Smooth muscle cell (in vitro differentiated cells): Measurements from ENCODE around the gene AHSA1. TPM values are rescaled to one million over a fixed set of nuclear protein-coding genes. Genes with fewer than 3 reads are reported as not detected.

Source experiments
- DNase-seq: peaks from one replicate; lab custom pipeline; 2025; ENCODE audit not compliant: unreplicated experiment; lab: John Stamatoyannopoulos, UW
- H2AFZ ChIP-seq: fragments of 200-600 bp; sonication (generic); 2 replicates; pipeline ENCODE4 v1.6.0; 2016; ENCODE audit warnings: antibody characterized with exemption, low read depth, mild to moderate bottlenecking
- H3F3A ChIP-seq: fragments of 200-600 bp; sonication (generic); 2 replicates; pipeline ENCODE4 v1.6.0; 2017; ENCODE audit warnings: antibody characterized with exemption, low read depth
- H3K27ac ChIP-seq: fragments of 200-600 bp; sonication (generic); 2 replicates; pipeline ENCODE4 v1.5.1; 2016; ENCODE audit warnings: low read depth, mild to moderate bottlenecking
- H3K27me3 ChIP-seq: fragments of 200-600 bp; sonication (generic); 2 replicates; pipeline ENCODE4 v1.6.1; 2016; ENCODE audit warnings: low read depth, mild to moderate bottlenecking
- H3K36me3 ChIP-seq: fragments of 200-600 bp; sonication (generic); 2 replicates; pipeline ENCODE4 v1.5.1; 2016; ENCODE audit warnings: low read depth
- H3K4me1 ChIP-seq: fragments of 200-600 bp; sonication (generic); 2 replicates; pipeline ENCODE4 v1.5.1; 2016; ENCODE audit warnings: low read depth
- H3K4me2 ChIP-seq: fragments of 200-600 bp; sonication (generic); 2 replicates; pipeline ENCODE4 v1.6.0; 2016; ENCODE audit warnings: mild to moderate bottlenecking
- H3K4me3 ChIP-seq: fragments of 200-600 bp; sonication (generic); 2 replicates; pipeline ENCODE4 v1.5.1; 2016; ENCODE audit warnings: mild to moderate bottlenecking
- H3K79me2 ChIP-seq: fragments of 200-600 bp; sonication (generic); 2 replicates; pipeline ENCODE4 v1.6.0; 2016; ENCODE audit warnings: low read depth, mild to moderate bottlenecking
- H3K9ac ChIP-seq: fragments of 200-600 bp; sonication (generic); 2 replicates; pipeline ENCODE4 v1.6.0; 2016; ENCODE audit warnings: low read depth
- H3K9me3 ChIP-seq: fragments of 200-600 bp; sonication (generic); replicated peaks from 2 replicates; pipeline ENCODE4 v1.5.1; 2016; ENCODE audit warnings: low read depth
- H4K20me1 ChIP-seq: fragments of 200-600 bp; sonication (generic); 2 replicates; pipeline ENCODE4 v1.6.0; 2016; ENCODE audit warnings: low read depth
- WGBS: methylation state at CpG from one replicate; pipeline ENCODE4 v1.1.7; 2016; ENCODE audit warnings: low lambda C conversion rate; 5-methylcytosine and 5-hydroxymethylcytosine counted together
- polyA plus RNA-seq: library from polyadenylated mRNA; unstranded; fragments of >200 nt; fragmentation: Nextera tagmentation; extraction: Ambion mirVana; gene quantifications from 2 replicates; pipeline ENCODE4 v1.2.1, GENCODE V29; 2016
- total RNA-seq: library from RNA; depleted of rRNA; stranded (reverse); fragments of >200 nt; gene quantifications from 2 replicates; pipeline ENCODE4 v1.2.3, GENCODE V29; 2014
- TF ChIP-seq, protein P1 (sequence below): fragments of 200-600 bp; sonication (generic); IDR thresholded peaks from 2 replicates; pipeline ENCODE4 v1.5.1; 2017; ENCODE audit warnings: borderline replicate concordance, mild to moderate bottlenecking, antibody characterized with exemption; ENCODE audit not compliant: insufficient read depth, poor library complexity, severe bottlenecking

Gene AHSA1
- total and polyA plus RNA-seq, 2 experiments from 2014 or later = 88.5 to 92.8 TPM

DNA sequence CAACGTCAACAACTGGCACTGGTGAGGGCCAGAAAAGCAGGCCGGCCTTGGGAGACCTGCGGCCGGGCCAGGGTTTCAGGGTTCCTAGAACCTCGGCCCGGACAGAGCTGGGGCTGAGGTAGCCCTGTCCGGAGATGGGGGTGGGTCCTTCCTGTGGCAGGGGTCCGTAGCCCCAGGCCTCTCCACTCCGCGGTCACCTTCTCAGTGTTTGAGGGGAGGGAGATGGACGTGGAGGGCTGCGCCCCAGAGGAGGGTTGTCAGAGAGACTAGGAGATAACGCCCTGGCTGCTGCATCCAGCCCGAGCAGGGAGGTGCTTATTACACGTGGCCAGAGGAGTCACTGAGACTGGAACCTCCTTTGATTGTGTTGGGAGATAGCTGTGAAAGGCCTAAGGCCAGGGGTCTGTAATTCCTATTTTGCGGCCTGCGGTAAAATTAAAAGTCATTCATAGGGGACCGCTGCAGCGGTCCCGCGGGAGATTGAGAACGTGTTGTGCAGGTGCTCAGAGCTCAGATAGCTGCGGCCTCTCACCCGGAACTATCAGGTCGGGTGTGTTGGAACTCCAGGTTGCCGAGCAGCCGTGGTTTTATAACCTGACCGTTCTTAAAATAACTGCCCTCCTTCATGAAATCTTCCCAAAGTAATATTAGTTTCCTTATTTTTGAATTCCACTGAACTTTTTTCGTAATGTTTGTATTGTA, 507 bp downstream of the AHSA1 start:
- no peak for DNase-seq
- Histone ChIP-seq H3F3A (no peaks in the 10 kb centered on the region), H3K9ac (peak overlapping the region; percentile 84), H3K9me3 (no peaks in the 10 kb centered on the region), H3K4me3 (peak overlapping the region; percentile 77), H4K20me1 (peaks cover 17% of the 10 kb centered on the region), H3K4me2 (peak overlapping the region; percentile 88), H3K79me2 (peaks cover 45% of the 10 kb centered on the region), H3K4me1 (peaks cover 9% of the 10 kb centered on the region), H2AFZ (peak overlapping the region; percentile 94), H3K36me3 (no peaks in the 10 kb centered on the region), H3K27ac (peak overlapping the region; percentile 88), H3K27me3 (no peaks in the 10 kb centered on the region)
- TF ChIP-seq, protein P1, sequence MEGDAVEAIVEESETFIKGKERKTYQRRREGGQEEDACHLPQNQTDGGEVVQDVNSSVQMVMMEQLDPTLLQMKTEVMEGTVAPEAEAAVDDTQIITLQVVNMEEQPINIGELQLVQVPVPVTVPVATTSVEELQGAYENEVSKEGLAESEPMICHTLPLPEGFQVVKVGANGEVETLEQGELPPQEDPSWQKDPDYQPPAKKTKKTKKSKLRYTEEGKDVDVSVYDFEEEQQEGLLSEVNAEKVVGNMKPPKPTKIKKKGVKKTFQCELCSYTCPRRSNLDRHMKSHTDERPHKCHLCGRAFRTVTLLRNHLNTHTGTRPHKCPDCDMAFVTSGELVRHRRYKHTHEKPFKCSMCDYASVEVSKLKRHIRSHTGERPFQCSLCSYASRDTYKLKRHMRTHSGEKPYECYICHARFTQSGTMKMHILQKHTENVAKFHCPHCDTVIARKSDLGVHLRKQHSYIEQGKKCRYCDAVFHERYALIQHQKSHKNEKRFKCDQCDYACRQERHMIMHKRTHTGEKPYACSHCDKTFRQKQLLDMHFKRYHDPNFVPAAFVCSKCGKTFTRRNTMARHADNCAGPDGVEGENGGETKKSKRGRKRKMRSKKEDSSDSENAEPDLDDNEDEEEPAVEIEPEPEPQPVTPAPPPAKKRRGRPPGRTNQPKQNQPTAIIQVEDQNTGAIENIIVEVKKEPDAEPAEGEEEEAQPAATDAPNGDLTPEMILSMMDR = no peak
- WGBS = 2% methylated on average over 28 of the region's 29 CpGs

DNA sequence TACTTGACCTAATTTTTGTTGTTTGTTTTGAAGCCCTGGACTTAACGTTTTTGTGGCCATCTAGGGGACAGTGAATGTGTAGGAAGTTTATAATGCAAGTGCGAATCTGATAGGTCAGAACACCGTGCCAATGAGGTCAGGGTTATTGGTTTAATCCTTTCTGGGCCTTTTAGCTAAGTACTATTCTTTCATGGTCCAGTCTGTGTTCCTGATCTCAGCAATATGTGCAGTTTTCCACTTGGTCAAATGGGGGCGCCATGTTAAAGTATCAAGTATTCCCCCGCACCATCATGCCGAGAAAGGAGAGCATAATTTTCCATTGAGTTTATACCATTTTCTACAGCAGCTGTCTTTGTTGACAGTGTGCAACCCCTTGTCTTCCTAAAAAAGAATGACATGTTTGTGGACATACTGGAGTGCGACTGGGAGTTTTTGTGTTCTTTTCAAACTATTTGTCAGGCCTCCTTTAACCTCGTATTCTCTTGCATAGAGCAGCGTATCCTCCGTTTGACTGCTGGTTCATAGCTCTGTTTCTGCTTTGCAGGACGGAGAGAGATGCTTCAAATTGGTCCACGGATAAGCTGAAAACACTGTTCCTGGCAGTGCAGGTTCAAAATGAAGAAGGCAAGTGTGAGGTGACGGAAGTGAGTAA, 1.3 kb downstream of the AHSA1 start:
- Histone ChIP-seq H3K27ac (no peak overlapping the region), H4K20me1 (peaks cover 17% of the 10 kb centered on the region), H3K4me3 (peak overlapping the region; percentile 77), H2AFZ (no peak overlapping the region), H3K4me2 (peak overlapping the region; percentile 88), H3K9ac (peak overlapping the region; percentile 84), H3K4me1 (peaks cover 9% of the 10 kb centered on the region), H3K27me3 (no peaks in the 10 kb centered on the region), H3K9me3 (no peaks in the 10 kb centered on the region), H3K79me2 (peaks cover 45% of the 10 kb centered on the region), H3K36me3 (peaks cover 6% of the 10 kb centered on the region), H3F3A (no peaks in the 10 kb centered on the region)
- TF ChIP-seq, protein P1 = peak; percentile 68
- DNase-seq = peak; percentile 6
- 47% methylated on average over 13 of the region's 13 CpGs for WGBS

DNA sequence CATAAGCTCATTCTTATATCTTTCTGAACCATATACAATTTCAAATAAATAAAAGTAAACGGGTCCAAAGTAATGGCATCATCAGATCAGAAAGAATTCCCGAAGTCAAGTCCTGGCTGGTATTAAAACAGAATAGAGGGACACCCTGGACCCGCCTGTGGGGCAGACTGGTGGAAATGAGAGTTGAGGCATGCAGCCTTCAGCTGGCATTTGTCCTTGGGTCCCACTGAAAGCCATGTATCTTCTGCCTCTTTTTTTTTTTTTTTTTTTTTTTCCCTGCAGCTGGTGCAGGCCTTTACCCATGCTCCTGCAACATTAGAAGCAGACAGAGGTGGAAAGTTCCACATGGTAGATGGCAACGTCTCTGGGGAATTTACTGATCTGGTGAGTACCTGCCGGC, 9.9 kb downstream of the AHSA1 start:
- DNase-seq = no peak
- Histone ChIP-seq H3K27ac (no peak overlapping the region), H3K4me3 (no peak overlapping the region), H4K20me1 (no peaks in the 10 kb centered on the region), H2AFZ (no peak overlapping the region), H3K9ac (no peak overlapping the region), H3K36me3 (peaks cover 21% of the 10 kb centered on the region), H3K4me1 (no peaks in the 10 kb centered on the region), H3K79me2 (no peaks in the 10 kb centered on the region), H3K4me2 (no peak overlapping the region), H3K9me3 (no peaks in the 10 kb centered on the region), H3K27me3 (no peaks in the 10 kb centered on the region), H3F3A (no peaks in the 10 kb centered on the region)
- 97% methylated on average over 5 of the region's 5 CpGs for WGBS
- TF ChIP-seq, protein P1 = no peak
